ENCODE results near the gene LYL1.

Gene LYL1

DNA sequence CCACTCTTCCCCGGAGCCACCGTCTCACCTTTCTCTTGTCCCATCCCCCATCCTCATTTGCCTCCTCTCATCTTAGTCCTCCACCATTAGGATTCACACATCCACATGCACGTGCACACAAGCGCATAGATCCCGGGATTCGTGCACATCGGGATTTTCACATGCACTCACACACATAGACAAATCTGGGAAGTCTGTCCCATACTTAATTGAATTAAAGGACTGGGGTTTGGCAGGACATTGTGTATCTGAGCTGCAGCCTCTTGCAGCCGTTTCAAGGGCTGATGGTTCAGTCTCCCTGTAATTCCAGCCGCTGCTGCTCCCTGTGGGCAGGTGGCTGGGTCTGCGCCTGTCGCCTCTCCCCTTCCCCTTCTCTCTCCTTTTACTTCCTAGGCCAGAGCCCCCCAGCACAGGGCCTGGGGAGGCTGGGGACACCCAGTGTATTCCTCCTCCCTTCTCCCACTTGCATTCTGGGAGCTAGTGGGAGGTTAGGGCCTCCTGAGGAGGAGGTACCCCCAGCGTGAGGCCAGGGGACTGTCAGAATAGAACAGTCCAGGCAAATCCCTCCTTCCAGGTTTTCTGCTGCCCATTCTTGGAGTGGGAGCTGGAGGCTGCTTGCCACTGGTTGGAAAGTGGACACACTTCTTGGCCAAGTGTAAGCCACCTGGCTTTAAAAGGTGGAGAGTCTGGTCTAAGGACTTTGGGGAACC lies 43.6 kb downstream of the LYL1 start:
- no peak overlapping the region for H3K4me3 ChIP-seq (replicated peaks; ENCODE audit: low read depth, low read length)
- DNase-seq (ENCODE audit: low read depth): no peak

DNA sequence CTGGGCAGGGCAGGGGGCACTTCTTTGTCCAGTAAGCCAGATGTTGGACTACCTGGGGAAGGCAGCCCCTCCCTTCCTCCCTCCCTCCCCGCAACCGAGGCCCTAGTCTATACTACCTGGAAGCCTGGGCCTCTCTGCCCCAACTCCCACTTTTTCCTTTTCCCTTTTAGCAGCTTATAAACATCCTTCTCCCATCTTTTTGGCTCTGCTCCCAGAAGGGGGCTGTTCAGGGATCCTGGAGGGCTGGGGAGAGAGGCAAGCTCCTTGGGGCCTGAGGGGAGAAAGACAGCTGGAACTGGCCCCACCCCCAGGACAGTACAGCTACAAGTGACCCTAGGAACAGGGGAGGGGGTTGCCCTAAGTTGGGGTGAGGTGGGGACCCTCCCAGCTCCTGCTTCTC lies 44.9 kb downstream of the LYL1 start:
- DNase-seq (ENCODE audit: low read depth): peak; percentile 51
- no peak overlapping the region for H3K4me3 ChIP-seq (replicated peaks; ENCODE audit: low read depth, low read length)
- TF ChIP-seq, protein P1, sequence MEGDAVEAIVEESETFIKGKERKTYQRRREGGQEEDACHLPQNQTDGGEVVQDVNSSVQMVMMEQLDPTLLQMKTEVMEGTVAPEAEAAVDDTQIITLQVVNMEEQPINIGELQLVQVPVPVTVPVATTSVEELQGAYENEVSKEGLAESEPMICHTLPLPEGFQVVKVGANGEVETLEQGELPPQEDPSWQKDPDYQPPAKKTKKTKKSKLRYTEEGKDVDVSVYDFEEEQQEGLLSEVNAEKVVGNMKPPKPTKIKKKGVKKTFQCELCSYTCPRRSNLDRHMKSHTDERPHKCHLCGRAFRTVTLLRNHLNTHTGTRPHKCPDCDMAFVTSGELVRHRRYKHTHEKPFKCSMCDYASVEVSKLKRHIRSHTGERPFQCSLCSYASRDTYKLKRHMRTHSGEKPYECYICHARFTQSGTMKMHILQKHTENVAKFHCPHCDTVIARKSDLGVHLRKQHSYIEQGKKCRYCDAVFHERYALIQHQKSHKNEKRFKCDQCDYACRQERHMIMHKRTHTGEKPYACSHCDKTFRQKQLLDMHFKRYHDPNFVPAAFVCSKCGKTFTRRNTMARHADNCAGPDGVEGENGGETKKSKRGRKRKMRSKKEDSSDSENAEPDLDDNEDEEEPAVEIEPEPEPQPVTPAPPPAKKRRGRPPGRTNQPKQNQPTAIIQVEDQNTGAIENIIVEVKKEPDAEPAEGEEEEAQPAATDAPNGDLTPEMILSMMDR (IDR thresholded peaks at IDR 0.05; ENCODE audit: low read length, missing control alignments): no peak

More for the DNA sequence above, 43.6 kb downstream of the LYL1 start:
- TF ChIP-seq, protein P1 (IDR thresholded peaks at IDR 0.05; ENCODE audit: low read length, missing control alignments): no peak

DNA sequence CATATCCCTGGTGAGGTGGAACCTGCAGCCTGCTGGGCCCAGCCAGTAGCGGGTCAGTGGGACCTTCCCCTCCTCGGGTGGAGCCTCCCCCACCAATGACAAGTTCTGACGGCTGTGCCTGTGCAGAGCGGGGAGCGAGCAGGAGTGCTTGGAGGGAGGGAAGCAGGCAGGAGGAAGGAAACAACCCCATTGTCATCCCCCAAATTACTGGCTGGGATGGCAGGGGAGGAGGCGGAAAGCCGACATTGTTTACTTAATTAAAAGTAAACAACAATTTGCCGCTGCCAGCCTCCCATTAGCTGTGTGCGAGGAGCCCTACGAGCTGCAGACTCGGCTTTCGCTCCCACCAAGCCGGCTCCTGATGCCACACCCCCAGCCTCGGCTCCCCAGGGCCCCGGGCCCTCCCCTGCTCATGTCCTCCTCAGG lies 45.5 kb downstream of the LYL1 start:
- DNase-seq (ENCODE audit: low read depth): no peak
- TF ChIP-seq, protein P1 (IDR thresholded peaks at IDR 0.05; ENCODE audit: low read length, missing control alignments): no peak
- no peak overlapping the region for H3K4me3 ChIP-seq (replicated peaks; ENCODE audit: low read depth, low read length)

DNA sequence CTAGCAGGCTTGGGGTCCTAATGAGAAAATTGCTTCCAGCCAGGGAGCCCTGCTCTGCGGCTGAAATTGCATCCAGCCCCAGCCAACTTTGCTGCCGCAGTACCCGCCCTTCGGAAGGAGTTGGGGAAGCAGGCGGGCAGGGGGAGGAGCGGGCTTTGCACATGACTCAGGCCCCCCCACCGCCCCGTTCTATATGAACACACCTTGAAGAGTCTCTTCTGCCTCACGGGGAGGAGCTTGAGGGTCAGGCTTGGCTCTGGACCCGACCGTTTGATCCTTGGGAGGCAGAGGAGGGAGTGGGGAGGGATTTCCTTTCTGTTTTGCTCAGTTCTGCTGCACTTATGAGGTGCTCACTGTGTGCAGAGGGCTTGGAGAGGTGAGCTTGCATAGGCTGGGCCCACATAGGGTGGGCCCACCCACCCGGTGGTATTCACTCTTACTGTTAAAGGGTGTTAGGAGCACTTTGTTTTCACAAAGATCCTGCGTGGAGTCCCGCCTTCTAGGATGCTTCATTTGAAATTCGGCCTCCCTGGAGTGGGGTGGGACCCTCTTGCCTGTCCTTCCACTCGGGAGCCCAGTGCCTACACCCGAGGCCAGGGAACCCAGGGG lies 46.5 kb downstream of the LYL1 start:
- peak; percentile 78 for DNase-seq (ENCODE audit: low read depth)
- H3K4me3 ChIP-seq (replicated peaks; ENCODE audit: low read depth, low read length): peak overlapping the region; percentile 27
- TF ChIP-seq, protein P1 (IDR thresholded peaks at IDR 0.05; ENCODE audit: low read length, missing control alignments): no peak

DNA sequence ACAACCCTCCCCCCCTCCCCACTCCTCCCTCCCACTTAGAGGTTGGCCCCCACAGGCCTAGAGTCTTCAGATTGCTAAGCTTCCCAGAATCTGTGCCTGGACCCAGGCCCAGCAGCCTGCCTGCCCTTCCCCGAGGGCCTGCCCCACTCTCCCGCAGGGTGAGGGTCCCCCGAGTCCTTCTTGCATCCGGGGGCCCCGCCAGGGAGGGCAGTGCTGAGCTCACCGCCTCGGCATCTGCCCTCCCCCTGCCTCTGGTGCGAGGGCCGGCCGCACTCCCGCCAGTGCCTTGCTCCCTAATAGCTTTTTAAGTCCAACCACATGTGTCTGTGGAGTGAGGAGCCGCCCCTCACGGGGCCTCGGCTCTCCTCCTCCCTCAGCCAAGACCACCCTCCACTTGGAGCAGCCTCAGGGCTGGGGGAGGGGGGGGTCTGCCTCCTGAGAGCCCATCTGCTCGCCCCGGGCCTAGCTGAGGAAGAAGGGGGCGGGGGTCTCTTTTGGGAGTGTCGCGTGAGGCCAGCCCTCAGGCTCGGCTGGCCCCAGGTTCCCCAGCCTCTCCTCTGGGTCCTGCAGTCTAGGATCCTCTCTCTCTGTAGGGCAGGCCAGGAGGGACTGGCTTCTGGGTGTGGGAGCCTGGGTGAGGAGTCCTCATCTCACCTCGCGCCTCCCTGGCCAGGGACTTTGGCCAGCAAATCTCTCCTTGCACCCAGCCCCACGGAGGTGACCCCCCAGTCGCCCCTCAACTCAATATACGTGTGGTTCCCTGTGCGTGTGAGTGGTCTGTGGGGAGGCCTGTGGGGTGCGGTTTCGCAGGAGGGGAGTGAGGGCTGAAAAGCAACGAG lies 47.2 kb downstream of the LYL1 start:
- TF ChIP-seq, protein P1 (IDR thresholded peaks at IDR 0.05; ENCODE audit: low read length, missing control alignments): no peak
- peak overlapping the region; percentile 27 for H3K4me3 ChIP-seq (replicated peaks; ENCODE audit: low read depth, low read length)
- peak; percentile 95 for DNase-seq (ENCODE audit: low read depth)

DNA sequence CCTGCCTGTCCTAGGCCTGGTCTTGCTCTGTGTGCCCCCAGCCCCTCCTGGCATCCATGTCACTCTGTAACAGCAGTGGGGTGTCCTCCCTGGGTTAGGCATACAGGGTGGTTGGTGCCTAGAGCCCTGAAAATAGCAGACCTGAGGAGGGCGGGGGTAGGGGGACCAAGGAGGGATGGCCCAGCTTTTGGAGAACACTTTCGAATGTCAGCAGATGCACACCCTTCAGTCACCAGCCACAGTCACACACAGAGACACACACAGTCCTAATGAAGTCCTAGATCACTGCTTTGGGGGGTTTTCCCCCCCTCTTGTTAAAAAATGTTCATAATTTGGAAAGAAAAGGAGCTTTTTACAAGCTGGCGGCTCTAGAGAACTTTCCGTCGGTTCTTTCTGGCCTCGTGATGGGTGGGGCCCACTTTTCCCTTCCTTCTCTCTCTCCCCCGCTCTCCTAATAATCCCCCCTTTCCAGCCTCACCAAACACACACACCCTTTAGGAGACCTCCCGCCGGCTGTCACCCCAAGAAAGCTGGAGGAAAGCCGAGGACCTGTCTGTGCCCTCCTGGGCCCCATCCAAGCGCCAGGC lies 47.9 kb downstream of the LYL1 start:
- no peak for DNase-seq (ENCODE audit: low read depth)
- no peak overlapping the region for H3K4me3 ChIP-seq (replicated peaks; ENCODE audit: low read depth, low read length)
- TF ChIP-seq, protein P1 (IDR thresholded peaks at IDR 0.05; ENCODE audit: low read length, missing control alignments): no peak

Measured in fibroblast of pulmonary artery (primary cell).